ENCODE data around the gene FPR3.

The FPR3 gene

DNA sequence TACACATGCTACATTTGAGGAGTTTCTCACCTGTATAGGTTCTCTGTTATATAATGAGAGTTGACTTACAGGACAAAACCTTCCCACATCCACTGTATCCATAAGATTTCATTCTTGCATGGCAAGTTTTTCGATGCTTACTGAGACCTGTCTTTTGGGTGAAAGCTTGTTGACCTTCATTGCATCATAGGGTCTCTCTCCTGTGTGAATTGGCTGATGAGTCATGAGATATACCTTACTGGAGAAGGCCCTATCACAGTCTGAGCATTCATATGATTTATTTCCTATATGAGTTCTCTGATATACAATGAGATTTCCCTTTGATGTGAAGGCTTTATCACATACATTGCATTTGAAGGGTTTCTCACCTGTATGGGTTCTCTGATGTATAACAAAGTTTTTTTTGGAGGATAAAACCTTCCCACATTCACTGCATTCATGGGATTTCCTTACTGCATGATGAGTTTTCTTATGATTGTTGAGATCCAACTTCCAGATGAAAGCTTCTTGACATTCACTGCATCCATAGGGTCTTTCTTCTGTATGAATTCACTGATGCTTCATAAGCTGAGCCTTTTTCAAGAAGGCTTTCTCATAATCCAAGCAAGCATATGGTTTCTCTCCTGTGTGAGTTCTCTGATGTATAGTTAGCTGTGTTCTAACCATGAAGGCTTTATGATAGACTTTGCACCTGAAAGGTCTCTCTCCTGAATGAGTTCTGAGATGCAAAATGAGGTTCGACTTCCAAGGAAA is 67.1 kb downstream of the FPR3 start:
- in situ Hi-C loops (cut with MboI; ENCODE audit: low sequenced_read_pairs) = no loop called here

DNA sequence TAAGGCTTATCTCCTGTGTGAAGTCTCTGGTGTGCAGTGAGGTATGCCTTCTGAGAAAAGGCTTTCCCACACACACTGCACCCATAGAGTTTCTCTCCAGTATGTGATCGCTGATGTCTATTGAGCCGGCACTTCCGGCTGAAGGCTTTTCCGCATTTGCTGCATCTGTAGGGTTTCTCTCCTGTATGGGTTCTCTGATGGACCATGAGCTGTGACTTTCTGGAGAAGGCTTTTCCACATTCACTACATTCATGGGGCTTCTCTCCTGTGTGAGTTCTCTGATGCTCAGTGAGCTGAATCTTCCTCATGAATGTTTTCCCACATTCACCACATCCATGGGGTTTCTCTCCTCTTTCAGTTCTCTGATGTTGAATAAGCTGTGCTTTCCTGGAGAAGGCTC is 78.1 kb downstream of the FPR3 start:
- in situ Hi-C loops (cut with MboI; ENCODE audit: low sequenced_read_pairs) = no loop called here

All from HL-60/S4 treated with retinoic acid at 250 ng/mL for 4 days and 3 days (cell line).